ENCODE measurements around the gene CARD11. TPM values are rescaled to one million over a fixed set of nuclear protein-coding genes. Genes with fewer than 3 reads are reported as not detected.

CARD11 gene
- total RNA-seq, 6 experiments from 2014 or later, result 0.37 to 0.90 (median 0.50) TPM

DNA sequence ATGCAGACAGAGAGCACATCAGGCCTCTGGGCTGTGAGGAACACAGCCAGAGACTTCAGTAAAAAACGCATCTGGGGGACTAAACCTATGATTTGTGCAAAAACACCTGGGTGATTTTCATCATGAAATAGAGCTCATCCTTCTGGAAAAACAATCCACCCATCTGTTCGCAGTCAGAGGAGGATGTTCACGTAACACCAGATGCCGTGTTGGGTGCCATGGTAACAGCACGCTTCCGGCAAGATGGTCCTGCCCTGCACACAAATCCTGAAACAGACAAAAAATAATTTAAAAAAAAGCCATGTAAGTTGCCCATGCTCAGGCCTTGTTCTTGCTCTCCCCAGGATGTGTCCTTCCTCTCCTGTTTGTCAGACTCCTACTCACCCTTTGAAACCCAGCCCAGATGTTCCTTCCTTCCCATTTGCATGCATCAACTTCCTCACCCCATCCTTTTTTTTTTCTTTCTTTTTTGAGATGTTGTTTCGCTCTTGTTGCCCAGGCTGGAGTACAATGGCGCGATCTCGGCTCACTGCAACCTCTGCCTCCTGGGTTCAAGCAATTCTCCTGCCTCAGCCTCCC is 171.3 kb downstream of the CARD11 start:
- Histone ChIP-seq H3K27me3 (no peaks in the 10 kb centered on the region), H3K9me3 (no peaks in the 10 kb centered on the region), H3K4me1 (no peaks in the 10 kb centered on the region), H3K36me3 (no peaks in the 10 kb centered on the region), H3K4me3 (no peak overlapping the region), H3K27ac (no peak overlapping the region)
- TF ChIP-seq POLR2A (IDR thresholded peaks at IDR 0.05) (no peak), CTCF (IDR thresholded peaks at IDR 0.05) (no peak)
- 84% methylated on average over 8 of the region's 10 CpGs for WGBS (ENCODE audit: insufficient coverage, low coverage, low lambda C conversion rate, missing lambda C conversion rate)
- ATAC-seq (no peak), DNase-seq (no peak)
- intact Hi-C loops (cut with DNase I), result no loop called here

DNA sequence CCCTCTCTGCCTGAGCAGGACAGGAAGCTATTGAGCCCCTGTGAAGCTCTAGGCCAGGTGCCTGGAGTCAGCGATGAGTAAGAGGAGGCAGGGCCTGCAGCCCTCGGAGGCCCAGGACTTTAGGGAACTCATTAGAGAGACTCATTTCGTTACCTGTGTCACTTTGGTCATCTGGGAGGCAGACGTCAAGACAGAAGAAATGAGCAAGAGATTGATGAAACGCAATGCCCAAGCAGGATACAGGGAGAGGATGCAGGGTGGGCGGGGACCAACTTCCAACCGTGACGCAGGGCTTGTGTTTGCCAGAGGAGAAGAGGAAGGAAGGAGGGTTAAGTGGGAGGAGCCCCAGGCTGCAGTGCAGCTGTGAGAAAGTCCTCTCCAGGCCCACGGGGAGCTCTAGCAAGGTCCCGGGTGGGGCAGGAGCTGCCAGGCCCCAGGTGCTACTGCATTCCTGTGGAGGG is 173.2 kb downstream of the CARD11 start:
- peak; percentile 78 to 88 (median 82) for ATAC-seq
- 25% methylated on average over 5 of the region's 10 CpGs for WGBS (ENCODE audit: insufficient coverage, low coverage, low lambda C conversion rate, missing lambda C conversion rate)

GRCh38 chr7:2869981-2870380 is 173.7 kb downstream of the CARD11 start:
- peak in 1 of 4 donors; percentile 5 for ATAC-seq
- H3K27ac ChIP-seq, result no peak overlapping the region
- intact Hi-C loops (cut with DNase I), result no loop called here
- 48% methylated on average over 2 of the region's 15 CpGs for WGBS (ENCODE audit: insufficient coverage, low coverage, low lambda C conversion rate, missing lambda C conversion rate)
- no peaks in the 10 kb centered on the region for H3K36me3 ChIP-seq
- H3K27me3 ChIP-seq, result no peaks in the 10 kb centered on the region
- H3K9me3 ChIP-seq, result no peaks in the 10 kb centered on the region
- H3K4me3 ChIP-seq, result no peak overlapping the region
- TF ChIP-seq POLR2A (IDR thresholded peaks at IDR 0.05) (no peak), CTCF (IDR thresholded peaks at IDR 0.05) (no peak)
- no peaks in the 10 kb centered on the region for H3K4me1 ChIP-seq
- DNase-seq, result no peak

More for the DNA sequence above, 173.2 kb downstream of the CARD11 start:
- Histone ChIP-seq H3K9me3 (no peaks in the 10 kb centered on the region), H3K36me3 (no peaks in the 10 kb centered on the region), H3K4me3 (no peak overlapping the region), H3K27me3 (no peaks in the 10 kb centered on the region), H3K4me1 (no peaks in the 10 kb centered on the region), H3K27ac (no peak overlapping the region)
- TF ChIP-seq CTCF (IDR thresholded peaks at IDR 0.05), result no peak
- TF ChIP-seq POLR2A (IDR thresholded peaks at IDR 0.05), result no peak
- intact Hi-C loops (cut with DNase I), result no loop called here
- DNase-seq, result peak; percentile 64 to 74 (median 68)

- intact Hi-C loops (cut with DNase I), result no loop called here
- TF ChIP-seq CTCF (IDR thresholded peaks at IDR 0.05) (no peak), POLR2A (IDR thresholded peaks at IDR 0.05) (no peak)
- Histone ChIP-seq H3K36me3 (no peaks in the 10 kb centered on the region), H3K4me1 (no peaks in the 10 kb centered on the region), H3K9me3 (no peaks in the 10 kb centered on the region), H3K27ac (no peak overlapping the region), H3K27me3 (no peaks in the 10 kb centered on the region), H3K4me3 (no peak overlapping the region)
- WGBS (ENCODE audit: insufficient coverage, low coverage, low lambda C conversion rate, missing lambda C conversion rate), result 50% methylated on average over 3 of the region's 3 CpGs
- DNase-seq (no peak), ATAC-seq (no peak)
Measured at GRCh38 chr7:2866601-2867000, 177.1 kb downstream of the CARD11 start.

All from right lobe of liver (tissue), 6 donors.